Left ventricle myocardium superior (tissue), 1 donor: ENCODE results near the gene KIAA0513. TPM values are rescaled to one million over a fixed set of nuclear protein-coding genes. Genes with fewer than 3 reads are reported as not detected.

Experiments used
- ATAC-seq: fragments of 200-7000 bp; cut with Tn5 transposase; one replicate; pipeline ENCODE4 v1.9.1; 2020; ENCODE audit warnings: mild to moderate bottlenecking, moderate library complexity
- DNase-seq: peaks from one replicate; pipeline ENCODE4 v3.0.0-alpha.2; 2020
- intact Hi-C: fragments of 100-400 bp; cut with micrococcal nuclease; formaldehyde crosslinking; loops from one replicate; pipeline ENCODE4 v1.11.0; 2022
- long read RNA-seq: library from polyadenylated mRNA; unstranded; transcript quantifications from one replicate; pipeline ENCODE4 v2.0.0, GENCODE V29; 2021
- total RNA-seq: library from RNA; stranded (reverse); fragmentation: NEBNext Ultra II Directional; extraction: Animal tissue kit (Norgen Biotek cat#: 25700); gene quantifications from one replicate; pipeline ENCODE4 v1.2.1, GENCODE V29; 2021
- donor health status: DM: no; HTN: yes; CAD: no; lungs with severe emphysema.

Gene KIAA0513
- total RNA-seq: 9.5 TPM
- long read RNA-seq, full-length matches to known transcripts: 1 of 2 reads
- long read RNA-seq, partial matches to known transcripts: 0 of 2 reads
- long read RNA-seq, other reads (novel, unspliced or antisense): 1 of 2 reads

DNA sequence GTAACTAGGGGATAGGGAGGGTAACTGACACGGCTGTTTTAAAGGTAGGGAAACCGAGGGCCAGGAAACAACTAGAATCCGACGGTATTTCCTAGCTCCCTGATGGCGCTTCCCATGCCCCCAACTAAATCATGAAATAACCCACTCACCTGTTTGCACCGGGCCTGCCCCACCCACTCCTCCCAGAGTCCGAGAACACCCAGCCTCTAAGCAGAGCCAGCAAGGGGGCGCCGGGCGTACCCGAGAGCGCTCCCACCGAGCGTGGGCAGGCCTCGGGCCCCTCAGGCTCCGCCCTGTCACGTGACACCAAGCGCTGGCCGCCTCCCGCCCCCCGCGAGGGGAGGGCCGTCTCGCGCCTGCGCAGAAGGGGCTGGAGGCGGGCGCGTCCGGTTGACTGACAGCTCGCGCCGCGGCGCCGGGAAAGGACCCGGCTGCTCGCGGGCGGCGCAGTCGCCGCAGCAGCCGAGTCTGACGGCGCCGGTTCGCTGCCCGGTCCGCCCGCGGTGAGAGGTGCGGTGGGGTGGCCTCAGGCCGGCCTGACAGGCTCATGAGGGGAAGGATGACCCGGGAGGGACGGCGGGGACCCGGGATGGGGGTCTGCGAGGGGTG lies at the start of gene KIAA0513:
Gene KIAA0513 (plus strand): TSS at position 447 of the 609 bp plus-strand sequence. CDS start 39,277 bp downstream, outside the sequence.
- peak; percentile 90 for ATAC-seq
- peak; percentile 97 for DNase-seq
- intact Hi-C loops: no loop called here

DNA sequence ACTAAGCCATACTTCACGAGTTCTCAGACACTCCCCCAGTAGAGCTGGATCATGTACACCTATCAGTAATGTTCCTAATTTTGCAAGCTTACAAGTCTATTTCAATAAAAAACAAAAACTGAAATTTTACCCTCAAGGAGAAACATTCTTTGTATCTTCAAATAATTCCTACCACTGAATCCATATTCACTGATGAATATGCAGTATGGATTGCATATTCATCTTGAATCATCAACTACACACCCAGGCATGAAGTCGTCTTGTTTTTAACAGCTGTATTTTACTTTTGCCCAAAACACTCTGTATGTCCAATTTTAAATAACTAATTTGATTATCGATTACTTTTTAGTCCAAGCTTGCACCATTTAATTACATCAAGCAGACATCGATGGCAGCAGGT lies 48.1 kb upstream of the KIAA0513 start:
- intact Hi-C loops: no loop called here
- ATAC-seq: no peak
- no peak for DNase-seq

DNA sequence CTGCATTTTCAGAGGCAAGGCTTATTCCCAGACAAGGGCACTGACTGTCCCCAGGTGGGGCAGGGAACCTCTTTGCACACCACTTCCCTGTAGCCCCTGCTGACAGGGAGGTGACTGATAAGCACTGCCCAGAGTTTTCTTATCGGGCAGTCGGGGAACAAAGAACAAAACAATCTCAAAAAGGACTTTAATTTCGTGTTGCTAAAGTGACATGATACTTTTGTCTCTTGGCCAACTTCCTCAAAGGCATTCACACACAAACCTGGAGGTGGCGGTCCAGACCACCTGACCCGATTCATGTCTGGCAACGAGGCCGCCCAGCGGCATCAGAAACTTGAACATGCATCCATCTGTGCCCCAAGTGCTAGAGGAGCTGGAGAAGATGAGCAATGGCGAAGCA lies 45.2 kb upstream of the KIAA0513 start:
- DNase-seq (peak; percentile 55), ATAC-seq (peak; percentile 60)
- intact Hi-C loops: no loop called here

DNA sequence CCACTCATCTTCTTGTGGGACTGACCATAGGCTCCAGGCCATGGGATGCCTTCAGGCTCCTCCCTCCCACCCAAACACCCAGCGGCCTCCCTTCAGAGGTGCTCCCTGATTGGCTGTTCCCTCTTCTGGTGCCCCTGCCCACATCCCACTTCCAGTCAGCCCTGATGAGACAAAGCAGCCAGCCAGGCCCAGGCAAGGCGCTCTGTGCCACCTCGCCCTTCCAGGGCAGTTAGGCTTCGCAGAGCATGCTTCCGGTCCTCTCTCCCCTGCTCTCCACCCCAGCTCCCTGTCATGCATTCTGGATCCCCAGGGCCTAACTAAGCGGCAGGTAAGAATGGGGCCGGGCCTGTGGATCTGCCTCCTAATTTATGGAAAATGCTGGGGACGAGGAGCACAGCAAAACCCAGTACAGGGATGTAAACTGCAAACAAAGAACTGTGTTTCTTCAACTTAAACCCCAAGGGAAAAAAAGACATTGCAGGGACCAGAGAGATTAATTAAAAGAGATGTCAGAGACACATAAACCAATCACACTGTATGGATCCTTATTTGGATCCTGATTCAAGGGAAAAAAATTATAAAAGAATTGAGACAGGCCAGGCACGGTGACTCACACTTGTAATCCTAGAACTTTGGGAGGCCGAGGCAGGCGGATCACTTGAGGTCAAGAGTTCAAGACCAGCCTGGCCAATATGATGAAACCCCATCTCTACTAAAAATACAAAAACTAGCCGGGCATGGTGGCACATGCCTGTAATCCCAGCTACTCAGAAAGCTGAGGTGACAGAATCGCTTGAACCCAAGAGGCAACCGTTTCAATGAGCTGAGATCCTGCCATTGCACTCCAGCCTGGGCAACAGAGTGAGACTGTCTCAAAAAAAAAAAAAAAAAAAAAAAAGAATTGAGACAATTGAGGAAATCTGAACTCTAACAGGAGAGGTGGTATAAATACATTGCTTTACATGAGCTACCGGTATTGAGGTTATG lies 42.2 kb upstream of the KIAA0513 start:
- ATAC-seq (no peak), DNase-seq (peak; percentile 14)
- intact Hi-C loops: no loop called here

DNA sequence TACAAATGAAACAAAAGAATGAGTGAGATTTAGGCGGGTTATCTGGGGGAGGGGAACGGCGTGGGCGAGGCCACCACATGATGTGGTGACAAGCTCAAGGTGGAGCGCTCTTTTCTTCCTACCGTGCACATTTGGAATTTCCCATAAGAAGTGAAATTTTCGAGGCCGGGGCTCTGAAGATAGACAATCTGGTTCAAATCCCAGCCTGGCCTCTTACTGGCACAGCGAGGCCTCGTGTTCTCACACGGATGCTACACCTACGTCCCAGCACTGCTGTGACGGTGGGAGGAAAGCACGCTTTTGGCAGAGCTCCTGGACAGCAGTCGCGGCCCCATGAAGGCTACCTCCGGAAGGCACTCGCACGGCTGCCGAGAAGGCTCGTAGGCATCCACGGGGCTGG lies 41.5 kb upstream of the KIAA0513 start:
- peak; percentile 18 for DNase-seq
- ATAC-seq: no peak
- intact Hi-C loops: no loop called here

DNA sequence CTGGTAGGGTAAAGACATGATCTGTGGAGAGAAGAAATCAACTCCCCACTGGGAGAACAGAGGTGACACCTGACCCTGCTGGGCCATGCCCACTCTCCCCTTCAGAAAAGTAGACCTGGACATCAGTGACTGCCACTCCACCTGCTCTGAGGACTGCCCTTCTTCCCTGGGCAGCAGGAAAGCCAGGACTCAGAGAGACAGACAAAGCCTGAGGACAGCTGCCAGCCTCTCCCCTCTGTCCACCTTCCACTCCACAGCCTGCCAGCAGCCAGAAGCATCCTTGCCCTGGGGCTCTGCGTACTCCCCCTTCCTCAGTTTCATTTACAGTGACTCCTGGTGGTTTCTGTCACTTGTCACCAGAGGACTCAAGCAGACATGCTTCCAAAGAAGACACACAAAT lies 40.7 kb upstream of the KIAA0513 start:
- DNase-seq (peak; percentile 8), ATAC-seq (no peak)
- intact Hi-C loops: no loop called here

DNA sequence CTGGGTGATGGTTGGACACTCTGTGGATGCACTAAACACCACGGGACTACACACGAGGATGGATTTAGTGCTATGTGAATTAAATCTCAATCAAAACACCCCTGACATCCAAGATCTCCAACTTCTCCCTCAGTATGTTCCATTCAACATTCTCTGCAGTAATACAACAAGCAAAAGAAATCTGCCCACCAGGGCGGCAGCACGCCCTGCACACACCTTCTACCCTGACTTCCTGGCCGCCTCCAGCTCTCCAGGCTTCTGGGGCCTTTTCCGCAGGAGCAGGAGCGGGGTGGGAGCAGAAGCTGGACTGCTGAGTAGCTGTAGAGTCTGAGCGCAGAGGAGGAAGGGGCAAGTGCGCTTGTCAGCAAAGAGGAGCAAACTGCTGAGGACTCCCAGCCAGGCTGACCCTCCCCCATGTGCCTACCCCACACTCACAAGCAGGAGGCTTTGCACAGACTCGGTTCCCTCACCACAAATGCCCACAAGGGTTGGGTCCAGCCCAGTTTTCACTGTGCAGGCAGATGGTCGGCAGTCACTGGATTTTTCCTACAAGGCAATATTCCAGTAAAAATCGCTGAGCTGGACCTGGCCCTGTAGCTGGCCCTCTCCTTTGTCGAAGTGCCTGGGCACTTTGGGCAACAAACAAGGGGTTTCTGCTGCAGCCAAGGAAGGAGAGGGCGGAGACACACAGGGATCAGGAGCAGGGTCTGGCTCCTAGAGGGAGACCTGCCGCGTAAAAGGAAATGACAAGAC lies 39.1 kb upstream of the KIAA0513 start:
- intact Hi-C loops: no loop called here
- ATAC-seq (no peak), DNase-seq (peak; percentile 14)

DNA sequence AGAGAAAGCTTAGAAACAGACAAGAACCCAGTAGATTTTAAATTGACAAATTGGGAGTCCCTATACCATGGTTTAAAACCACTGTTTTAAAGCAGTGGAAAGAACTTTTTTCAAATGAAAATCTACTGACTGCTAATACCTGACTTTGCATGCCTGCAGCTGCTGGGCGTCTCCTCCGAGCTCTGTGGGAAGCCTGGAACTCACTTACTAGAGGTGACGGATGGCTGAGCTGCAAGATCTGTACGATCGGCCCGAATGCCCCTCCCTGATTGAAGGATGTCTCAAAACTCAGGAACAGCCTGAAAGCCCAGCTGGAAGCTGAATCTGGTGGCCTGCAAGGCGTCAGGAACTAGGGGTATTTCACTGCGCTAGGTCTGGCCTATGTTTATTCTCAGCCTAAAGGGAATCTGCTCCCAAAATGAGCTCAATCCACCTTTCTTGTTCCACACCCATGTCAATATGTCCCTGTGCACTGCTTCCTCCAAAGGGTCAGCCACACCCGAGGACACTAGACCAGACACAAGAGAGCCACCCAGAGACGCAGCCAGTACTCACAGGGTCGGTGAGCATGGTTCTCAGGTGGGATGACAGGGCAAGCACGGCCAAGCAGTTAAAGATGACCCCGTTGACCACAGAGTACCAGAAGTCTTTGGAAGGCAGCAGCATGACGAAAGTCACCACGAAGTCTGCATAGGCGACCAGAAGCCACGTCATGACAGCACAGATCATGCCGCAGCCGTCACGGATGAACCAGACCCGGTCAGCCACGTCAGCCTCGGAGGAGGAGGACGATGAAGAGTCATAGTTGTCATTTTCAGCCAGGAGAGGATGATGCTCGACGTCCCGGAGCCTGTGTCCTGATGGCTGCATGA lies 37.6 kb upstream of the KIAA0513 start:
- ATAC-seq: no peak
- peak; percentile 20 for DNase-seq
- intact Hi-C loops: no loop called here

- intact Hi-C loops: no loop called here
- DNase-seq (peak; percentile 19), ATAC-seq (no peak)
Observed at GRCh38 chr16:84990782-84991181, 36.8 kb upstream of the KIAA0513 start.

DNA sequence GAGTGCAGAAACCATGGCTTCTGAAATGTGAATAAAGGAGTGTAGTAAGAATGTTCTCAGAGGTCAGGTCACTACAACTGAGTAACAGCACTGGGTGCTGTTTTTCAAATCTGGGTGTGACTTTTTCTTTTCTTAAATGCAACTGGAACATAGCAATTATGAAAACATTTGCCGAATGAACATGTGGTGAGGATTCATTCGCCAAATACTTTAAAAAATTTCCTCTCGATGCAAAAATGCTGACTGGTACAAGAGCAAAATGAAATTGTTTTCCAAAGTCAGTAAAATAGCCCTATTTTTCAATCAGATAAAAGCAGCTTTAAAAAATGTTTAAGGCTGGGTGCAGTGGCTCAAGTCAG lies 34.9 kb upstream of the KIAA0513 start:
- intact Hi-C loops: no loop called here
- DNase-seq: no peak
- peak; percentile 36 for ATAC-seq

GRCh38 chr16:84993926-84994325 lies 33.7 kb upstream of the KIAA0513 start:
- ATAC-seq (no peak), DNase-seq (no peak)

GRCh38 chr16:84995663-84996062 lies 31.9 kb upstream of the KIAA0513 start:
- DNase-seq: no peak
- intact Hi-C loops: no loop called here

More at GRCh38 chr16:84993926-84994325, 33.7 kb upstream of the KIAA0513 start:
- intact Hi-C loops: no loop called here

DNA sequence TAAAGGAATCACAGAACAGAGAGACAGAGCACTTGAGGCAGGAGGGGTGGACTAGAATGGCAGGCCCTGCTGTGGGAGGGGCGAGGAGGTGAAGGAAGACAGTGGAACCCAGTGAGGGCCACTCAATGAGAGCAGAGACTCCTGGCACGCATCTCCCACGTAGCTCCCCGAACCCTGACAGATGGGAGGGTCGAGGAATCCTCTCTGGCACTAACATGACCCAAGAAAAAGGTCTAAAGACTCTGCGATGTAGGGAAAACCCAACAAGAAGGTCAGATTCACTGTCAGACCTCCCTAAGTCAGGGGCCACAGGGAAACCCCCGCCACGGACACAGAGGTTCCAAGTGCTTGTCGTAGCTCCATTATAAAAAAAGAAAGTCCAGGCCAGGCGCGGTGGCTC lies 31.2 kb upstream of the KIAA0513 start:
- ATAC-seq (no peak), DNase-seq (no peak)
- intact Hi-C loops: no loop called here

More at GRCh38 chr16:84995663-84996062, 31.9 kb upstream of the KIAA0513 start:
- ATAC-seq: no peak

GRCh38 chr16:84999200-84999599 lies 28.4 kb upstream of the KIAA0513 start:
- no peak for ATAC-seq
- intact Hi-C loops: no loop called here

DNA sequence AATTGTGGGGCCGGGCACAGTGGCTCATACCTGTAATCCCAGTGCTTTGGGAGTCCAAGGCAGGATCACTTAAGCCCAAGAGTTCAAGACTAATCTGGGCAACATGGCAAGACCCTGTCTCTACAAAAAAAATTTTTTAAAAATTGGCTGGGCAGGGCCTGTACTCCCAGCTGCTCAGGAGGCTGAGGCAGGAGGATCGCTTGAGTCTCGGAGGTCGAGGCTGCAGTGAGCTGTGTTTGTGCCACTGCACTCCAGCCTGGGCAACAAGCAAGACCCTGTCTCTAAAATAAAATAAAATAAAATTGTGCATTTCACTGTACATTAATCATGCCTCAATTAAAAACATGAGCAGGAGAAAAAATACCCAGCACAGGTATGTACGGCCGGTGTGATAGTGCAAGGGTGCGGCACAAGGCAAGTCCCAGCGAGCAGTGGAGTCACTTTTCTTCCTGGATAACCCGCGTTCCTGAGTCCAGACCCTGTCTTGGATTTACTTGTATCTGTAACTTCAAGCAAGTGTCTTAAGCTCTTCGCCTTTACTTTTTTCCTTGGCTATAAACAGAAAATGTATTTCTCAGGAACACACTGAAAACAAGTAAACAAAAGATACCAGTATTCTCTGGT lies 27.6 kb upstream of the KIAA0513 start:
- intact Hi-C loops: no loop called here
- DNase-seq: no peak
- no peak for ATAC-seq

More at GRCh38 chr16:84999200-84999599, 28.4 kb upstream of the KIAA0513 start:
- DNase-seq: no peak

DNA sequence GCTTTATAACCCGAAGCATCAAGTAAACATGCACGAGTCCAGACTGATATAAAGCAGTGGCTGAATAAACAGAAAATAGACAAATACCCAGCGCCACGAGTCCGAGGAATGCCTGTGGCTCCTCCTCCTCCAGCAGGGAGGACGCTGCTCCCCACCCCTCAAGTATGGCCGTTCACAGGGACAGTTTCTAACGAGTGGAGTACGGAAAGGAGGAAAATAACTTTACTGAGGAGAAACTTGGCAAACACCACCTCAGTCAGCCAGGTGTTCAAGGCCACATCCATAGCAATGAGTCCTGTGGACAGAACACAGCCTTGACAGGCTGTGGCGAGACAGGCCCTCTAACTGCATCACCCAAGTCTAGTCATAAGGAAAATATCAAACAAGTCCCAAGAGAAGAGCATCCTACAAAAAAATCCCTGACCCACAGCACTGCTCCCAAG lies 25.5 kb upstream of the KIAA0513 start:
- DNase-seq (no peak), ATAC-seq (peak; percentile 2)
- intact Hi-C loops: no loop called here

DNA sequence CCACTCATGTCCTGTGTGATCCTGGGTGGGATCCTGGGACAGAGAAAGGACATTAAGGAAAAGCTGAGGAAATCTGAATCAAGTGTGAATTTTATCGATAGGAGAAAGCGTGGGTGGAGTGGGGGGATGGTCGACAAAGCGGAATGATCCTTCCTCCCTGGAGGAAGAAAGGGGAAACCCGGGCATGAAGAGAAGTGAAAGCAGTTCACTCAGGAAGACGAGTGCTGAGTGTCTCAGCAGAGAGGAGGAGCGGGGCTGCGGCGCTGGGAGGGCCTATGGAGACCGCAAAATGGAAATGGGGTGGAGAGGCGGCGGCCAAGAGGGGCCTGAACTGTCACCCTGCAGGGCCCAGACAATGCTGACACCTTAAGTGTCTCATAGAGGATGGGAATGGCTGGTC lies 25.0 kb upstream of the KIAA0513 start:
- intact Hi-C loops: no loop called here
- DNase-seq (peak; percentile 65), ATAC-seq (peak; percentile 56)

DNA sequence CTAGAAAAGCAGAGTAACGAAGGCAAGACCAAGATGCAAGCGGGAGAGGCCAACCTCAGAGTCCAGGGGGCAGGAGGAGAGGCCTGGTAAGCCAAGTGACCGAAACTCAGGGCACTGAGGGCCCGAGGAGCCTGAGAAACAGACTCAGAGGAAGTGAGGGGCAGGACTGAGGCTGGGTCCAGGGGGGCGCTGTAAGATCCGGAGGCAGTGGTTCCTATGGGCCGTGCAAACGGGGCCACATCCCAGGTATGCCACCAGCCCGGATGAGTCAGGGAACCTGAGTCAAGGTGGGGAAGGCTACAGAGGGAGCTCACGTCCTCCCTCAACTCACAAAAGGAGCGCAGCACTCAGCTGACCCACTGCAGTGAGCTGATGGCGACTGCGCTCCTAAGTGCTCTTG lies 24.5 kb upstream of the KIAA0513 start:
- intact Hi-C loops: no loop called here
- DNase-seq: no peak
- ATAC-seq: peak; percentile 2
